B cell (primary cell): ENCODE data around the gene RCSD1. TPM values are rescaled to one million over a fixed set of nuclear protein-coding genes. Genes with fewer than 3 reads are reported as not detected.

Source experiments
- ATAC-seq: fragments of 200-7000 bp; cut with Tn5 transposase; one replicate; pipeline ENCODE4 v1.10.0; 2021; ENCODE audit warnings: low read depth, mild to moderate bottlenecking, moderate number of reproducible peaks, moderate library complexity
- CTCF ChIA-PET: fragments of 350-600 bp; sonication (Branson Sonifier 250); formaldehyde crosslinking; loops from one replicate; lab custom pipeline; 2021; ENCODE audit warnings: antibody characterized with exemption, inconsistent platforms; lab: Charles Lee
- POLR2A ChIA-PET: fragments of 350-600 bp; sonication (Branson Sonifier 250); formaldehyde crosslinking; loops from one replicate; lab custom pipeline; 2021; ENCODE audit warnings: antibody characterized with exemption; lab: Charles Lee
- DNase-seq: peaks from one replicate; pipeline ENCODE4 v3.0.0; 2013
- H2AFZ ChIP-seq: 2 replicates; pipeline ENCODE4 v1.6.1; 2012; ENCODE audit warnings: mild to moderate bottlenecking, low read depth, low read length; ENCODE audit not compliant: insufficient read depth, poor library complexity, severe bottlenecking
- H3K27ac ChIP-seq, 2 donors: 1 replicate in 1 of 2; 2 replicates in 1 of 2; pipeline ENCODE4 v1.5.1; 2012 to 2013; ENCODE audit warnings: low read length in 2 of 2, mild to moderate bottlenecking in 2 of 2, moderate library complexity in 1 of 2
- H3K27me3 ChIP-seq, 4 experiments: fragments of 200-600 bp in 1 of 4; sonication (generic) in 1 of 4; replicated peaks in 1 of 4; 1 replicate in 2 of 4; 2 replicates in 2 of 4; pipeline versions ENCODE4 v1.6.1 to v1.7.0; 2013 to 2016; ENCODE audit warnings: low read length in 3 of 4, mild to moderate bottlenecking in 2 of 4, mixed read lengths in 1 of 4, moderate library complexity in 1 of 4; ENCODE audit not compliant: insufficient read depth in 4 of 4, control insufficient read depth in 3 of 4; ENCODE audit errors: control extremely low read depth in 1 of 4
- H3K36me3 ChIP-seq, 2 experiments: replicated peaks in 1 of 2; 1 replicate in 1 of 2; 2 replicates in 1 of 2; pipeline versions ENCODE4 v1.6.1 to v1.7.1; 2013; ENCODE audit warnings: low read length in 1 of 2; ENCODE audit not compliant: insufficient read depth in 2 of 2, control insufficient read depth in 1 of 2; ENCODE audit errors: control extremely low read depth in 1 of 2, extremely low read depth in 1 of 2
- H3K4me1 ChIP-seq, 2 donors: fragments of 200-600 bp in 1 of 2; sonication (generic) in 1 of 2; 1 replicate in 1 of 2; 2 replicates in 1 of 2; pipeline versions ENCODE4 v1.5.1 to v1.6.1; 2013 to 2017; ENCODE audit warnings: low read length in 2 of 2; ENCODE audit not compliant: control insufficient read depth in 2 of 2, insufficient read depth in 2 of 2
- H3K4me2 ChIP-seq: replicated peaks from 2 replicates; pipeline ENCODE3; 2012; ENCODE audit warnings: mild to moderate bottlenecking, low read depth, low read length; ENCODE audit not compliant: poor library complexity, severe bottlenecking
- H3K4me3 ChIP-seq, 5 experiments: fragments of 200-600 bp in 1 of 5; sonication (generic) in 1 of 5; 1 replicate in 3 of 5; 2 replicates in 2 of 5; pipeline versions ENCODE4 v1.5.1 to v1.7.0; 2011 to 2016; ENCODE audit warnings: low read length in 4 of 5, mild to moderate bottlenecking in 4 of 5, low read depth in 2 of 5, control low read depth in 1 of 5, moderate library complexity in 1 of 5; ENCODE audit not compliant: insufficient read depth in 1 of 5; ENCODE audit errors: control extremely low read depth in 1 of 5, extremely low read depth in 1 of 5
- H3K79me2 ChIP-seq: fragments of 200-600 bp; sonication (generic); one replicate; pipeline ENCODE4 v1.6.0; 2016; ENCODE audit warnings: low read length; ENCODE audit not compliant: control insufficient read depth, insufficient read depth
- H3K9ac ChIP-seq: fragments of 200-600 bp; sonication (generic); 2 replicates; pipeline ENCODE4 v1.6.1; 2017; ENCODE audit warnings: mild to moderate bottlenecking, low read length, moderate library complexity
- H3K9me3 ChIP-seq, 3 donors: one replicate each; pipeline versions ENCODE4 v1.6.1 to v1.7.1; 2013; ENCODE audit warnings: low read length in 2 of 3; ENCODE audit not compliant: control insufficient read depth in 2 of 3, insufficient read depth in 1 of 3; ENCODE audit errors: control extremely low read depth in 1 of 3
- H4K20me1 ChIP-seq: 2 replicates; pipeline ENCODE4 v1.6.0; 2012; ENCODE audit warnings: mild to moderate bottlenecking, low read length; ENCODE audit not compliant: insufficient read depth, control insufficient read depth, poor library complexity, severe bottlenecking
- H3K27ac Mint-ChIP-seq: one replicate; pipeline ENCODE4 v1.8.0; 2021; ENCODE audit warnings: mixed read lengths
- H3K27me3 Mint-ChIP-seq: one replicate; pipeline ENCODE4 v1.8.0; 2021; ENCODE audit warnings: mixed read lengths
- H3K4me1 Mint-ChIP-seq: one replicate; pipeline ENCODE4 v1.8.0; 2021; ENCODE audit warnings: mixed read lengths
- H3K4me3 Mint-ChIP-seq: one replicate; pipeline ENCODE4 v1.8.0; 2021; ENCODE audit warnings: mixed read lengths
- H3K9me3 Mint-ChIP-seq: one replicate; pipeline ENCODE4 v1.8.0; 2022; ENCODE audit warnings: mixed read lengths; ENCODE audit not compliant: insufficient read depth
- EZH2 ChIP-seq: IDR thresholded peaks from 2 replicates; pipeline ENCODE4 v1.6.1; 2012; ENCODE audit warnings: borderline replicate concordance, low read depth, mild to moderate bottlenecking, moderate library complexity, low read length; ENCODE audit not compliant: insufficient read depth, poor library complexity, severe bottlenecking
- WGBS: methylation state at CpG from one replicate; pipeline ENCODE4 v1.1.5; 2013; ENCODE audit warnings: missing lambda C conversion rate; ENCODE audit not compliant: insufficient coverage; 5-methylcytosine and 5-hydroxymethylcytosine counted together
- intact Hi-C: fragments of 100-400 bp; cut with micrococcal nuclease; formaldehyde crosslinking; loops from one replicate; pipeline ENCODE4 v1.10.0; 2022
- polyA plus RNA-seq: library from polyadenylated mRNA; depleted of rRNA; stranded (reverse); fragments of >200 nt; gene quantifications from 2 replicates; pipeline ENCODE4 v1.2.3, GENCODE V29; 2012
- total RNA-seq, 2 donors: library from RNA; stranded (reverse); fragments of 120-200 nt in 1 of 2; gene quantifications; 1 replicate in 1 of 2; 2 replicates in 1 of 2; pipeline versions ENCODE4 v1.2.3 to v1.2.4, GENCODE V29; 2013 to 2022
- TF ChIP-seq, protein P1 (sequence below): fragments of 200-600 bp; IDR thresholded peaks from one replicate; pipeline ENCODE4 v1.8.0; 2022; ENCODE audit warnings: antibody characterized with exemption, mild to moderate bottlenecking

Gene RCSD1
- total and polyA plus RNA-seq, 2 donors (not counting 1 experiment from before 2014, with no cell fraction given): 129 to 525 TPM

DNA sequence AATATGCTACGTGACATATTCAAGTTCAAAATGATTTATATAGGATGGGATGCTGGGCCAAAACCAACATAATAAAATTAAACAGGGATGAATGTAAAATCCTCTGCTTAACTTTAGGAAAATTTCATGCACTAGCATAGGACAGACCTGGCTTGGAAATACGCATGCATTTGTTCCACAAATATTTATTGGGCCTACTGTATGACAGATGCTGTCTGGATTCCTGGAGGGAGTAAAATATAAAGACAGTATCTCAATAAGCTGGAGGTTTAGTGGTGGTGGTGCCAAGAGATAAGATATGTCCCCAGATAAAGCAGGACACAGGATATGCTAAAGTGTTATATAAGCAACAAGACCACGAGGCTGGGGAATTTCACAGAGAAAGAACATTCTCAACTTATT lies 15.1 kb downstream of the RCSD1 start:
- H3K4me1 ChIP-seq: peaks cover 76 to 83% of the 10 kb centered on the region in 2 donors
- H3K36me3 ChIP-seq: peaks cover 4 to 73% of the 10 kb centered on the region in 2 experiments
- TF ChIP-seq EZH2: no peak
- TF ChIP-seq, protein P1, sequence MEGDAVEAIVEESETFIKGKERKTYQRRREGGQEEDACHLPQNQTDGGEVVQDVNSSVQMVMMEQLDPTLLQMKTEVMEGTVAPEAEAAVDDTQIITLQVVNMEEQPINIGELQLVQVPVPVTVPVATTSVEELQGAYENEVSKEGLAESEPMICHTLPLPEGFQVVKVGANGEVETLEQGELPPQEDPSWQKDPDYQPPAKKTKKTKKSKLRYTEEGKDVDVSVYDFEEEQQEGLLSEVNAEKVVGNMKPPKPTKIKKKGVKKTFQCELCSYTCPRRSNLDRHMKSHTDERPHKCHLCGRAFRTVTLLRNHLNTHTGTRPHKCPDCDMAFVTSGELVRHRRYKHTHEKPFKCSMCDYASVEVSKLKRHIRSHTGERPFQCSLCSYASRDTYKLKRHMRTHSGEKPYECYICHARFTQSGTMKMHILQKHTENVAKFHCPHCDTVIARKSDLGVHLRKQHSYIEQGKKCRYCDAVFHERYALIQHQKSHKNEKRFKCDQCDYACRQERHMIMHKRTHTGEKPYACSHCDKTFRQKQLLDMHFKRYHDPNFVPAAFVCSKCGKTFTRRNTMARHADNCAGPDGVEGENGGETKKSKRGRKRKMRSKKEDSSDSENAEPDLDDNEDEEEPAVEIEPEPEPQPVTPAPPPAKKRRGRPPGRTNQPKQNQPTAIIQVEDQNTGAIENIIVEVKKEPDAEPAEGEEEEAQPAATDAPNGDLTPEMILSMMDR: no peak
- peaks cover 100% of the 10 kb centered on the region for H3K79me2 ChIP-seq
- Mint-ChIP-seq H3K27ac (peak overlapping the region; percentile 66), H3K4me1 (peaks cover 87% of the 10 kb centered on the region), H3K9me3 (no peaks in the 10 kb centered on the region), H3K4me3 (peak overlapping the region; percentile 29), H3K27me3 (no peaks in the 10 kb centered on the region)
- H3K27me3 ChIP-seq: no peaks in the 10 kb centered on the region
- DNase-seq (no peak), ATAC-seq (no peak)
- ChIA-PET CTCF (interaction anchor here (1.2 to 4.8 kb wide), 4 partner anchors 41 to 45 kb away, joined by 3 to 26 read pairs (median 12); no protein-coding TSS in a partner anchor), POLR2A (interaction anchor here (0.5 to 3.1 kb wide), 3 partner anchors 10 to 45 kb away, joined by 4 to 19 read pairs (median 4); no protein-coding TSS in a partner anchor)
- H3K9ac ChIP-seq: no peak overlapping the region
- peaks cover 96% of the 10 kb centered on the region for H4K20me1 ChIP-seq
- H3K4me3 ChIP-seq: no peak overlapping the region
- no peak overlapping the region for H2AFZ ChIP-seq
- H3K4me2 ChIP-seq: no peak overlapping the region
- WGBS: no CpG with 5 or more reads among the region's 3 CpGs
- no peaks in the 10 kb centered on the region for H3K9me3 ChIP-seq
- intact Hi-C loops: no loop called here
- H3K27ac ChIP-seq: peak overlapping the region in 1 of 2 donors; percentile 72

DNA sequence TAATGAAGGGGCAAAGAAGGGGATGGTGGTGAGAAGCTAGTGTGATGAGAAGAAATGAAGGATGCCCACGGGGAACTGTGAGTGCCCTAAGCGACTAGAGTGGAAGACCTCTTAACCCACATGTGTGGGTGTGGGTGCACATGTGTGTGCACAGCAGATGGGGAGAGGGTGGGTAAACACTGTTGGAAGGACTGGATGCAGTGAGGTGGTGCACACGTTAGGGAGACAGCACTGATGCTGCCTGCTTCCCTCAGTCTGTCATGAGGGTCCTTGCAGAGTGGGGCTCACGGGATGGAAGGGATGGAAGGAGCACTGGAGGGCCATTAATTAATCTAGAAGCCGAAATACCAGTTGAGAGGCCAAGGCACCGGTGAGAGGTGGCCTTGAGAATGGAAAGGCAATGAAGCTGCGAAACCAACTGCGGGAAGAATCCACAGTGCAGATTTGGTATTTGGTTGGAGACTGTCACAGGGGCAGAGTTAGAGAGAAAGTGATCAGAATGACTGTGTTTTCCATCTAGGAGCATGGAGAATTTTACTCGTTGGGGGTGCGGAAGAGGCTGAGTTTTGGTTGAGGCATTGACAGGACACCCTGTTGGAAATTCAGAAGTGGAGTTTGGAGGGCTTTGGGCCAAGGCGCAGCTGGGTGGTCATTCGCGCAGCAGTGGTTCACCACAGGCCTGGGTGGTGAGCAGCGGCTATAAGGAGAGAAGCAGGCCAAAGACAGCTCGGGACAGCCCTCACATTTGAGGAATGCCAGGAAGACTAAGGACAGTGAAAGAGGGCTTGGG lies 15.8 kb downstream of the RCSD1 start:
- TF ChIP-seq, protein P1: no peak
- TF ChIP-seq EZH2: no peak
- POLR2A ChIA-PET: interaction anchor here (0.5 to 3.1 kb wide), 5 partner anchors 11 to 92 kb away, joined by 3 to 19 read pairs (median 4); partner anchors contain the start of gene CREG1
- Mint-ChIP-seq H3K27me3 (no peaks in the 10 kb centered on the region), H3K9me3 (no peaks in the 10 kb centered on the region), H3K4me1 (peaks cover 88% of the 10 kb centered on the region), H3K27ac (peak overlapping the region; percentile 66), H3K4me3 (peak overlapping the region; percentile 12)
- Histone ChIP-seq H3K9me3 (no peaks in the 10 kb centered on the region), H3K79me2 (peaks cover 100% of the 10 kb centered on the region), H2AFZ (no peak overlapping the region), H3K9ac (no peak overlapping the region), H4K20me1 (peaks cover 96% of the 10 kb centered on the region), H3K4me1 (peaks cover 78 to 83% of the 10 kb centered on the region in 2 donors), H3K4me3 (no peak overlapping the region), H3K36me3 (peaks cover 6 to 66% of the 10 kb centered on the region in 2 experiments), H3K27me3 (no peaks in the 10 kb centered on the region), H3K4me2 (no peak overlapping the region), H3K27ac (peak overlapping the region in 1 of 2 donors; percentile 72)
- DNase-seq (no peak), ATAC-seq (no peak)
- intact Hi-C loops: no loop called here
- CTCF ChIA-PET: interaction anchor here (1.2 to 3.1 kb wide), 4 partner anchors 42 to 87 kb away, joined by 3 to 13 read pairs (median 8); no protein-coding TSS in a partner anchor
- WGBS: 84% methylated on average over 11 of the region's 15 CpGs
